Mucosa of rectum (tissue), 2 donors: Measurements from ENCODE around the gene HOXA13.

ENCODE experiments used
- H3K27ac ChIP-seq, 2 donors: one replicate each; pipeline ENCODE4 v1.7.0; 2013; ENCODE audit warnings: inconsistent platforms in 2 of 2, low read depth in 2 of 2, low read length in 2 of 2
- H3K27me3 ChIP-seq, 2 donors: one replicate each; pipeline ENCODE4 v1.7.0; 2013; ENCODE audit warnings: low read length in 2 of 2; ENCODE audit not compliant: control insufficient read depth in 2 of 2, insufficient read depth in 2 of 2
- H3K36me3 ChIP-seq, 2 donors: one replicate each; pipeline ENCODE4 v1.7.0; 2013; ENCODE audit warnings: low read length in 2 of 2; ENCODE audit not compliant: control insufficient read depth in 2 of 2, insufficient read depth in 2 of 2
- H3K4me1 ChIP-seq, 2 donors: one replicate each; pipeline ENCODE4 v1.7.0; 2013; ENCODE audit warnings: low read length in 2 of 2, mild to moderate bottlenecking in 1 of 2; ENCODE audit not compliant: control insufficient read depth in 2 of 2, insufficient read depth in 2 of 2
- H3K4me3 ChIP-seq, 2 donors: one replicate each; pipeline ENCODE4 v1.7.0; 2013; ENCODE audit warnings: low read length in 2 of 2
- H3K9ac ChIP-seq, 2 donors: one replicate each; pipeline ENCODE4 v1.7.0; 2013; ENCODE audit warnings: low read length in 2 of 2, low read depth in 1 of 2, mild to moderate bottlenecking in 1 of 2
- H3K9me3 ChIP-seq, 2 donors: one replicate each; pipeline ENCODE4 v1.7.0; 2013; ENCODE audit warnings: low read length in 2 of 2; ENCODE audit not compliant: control insufficient read depth in 2 of 2
- donor health status: healthy.
- donor health status: Normal muscosa, but diverticular disease.

HOXA13 gene

DNA sequence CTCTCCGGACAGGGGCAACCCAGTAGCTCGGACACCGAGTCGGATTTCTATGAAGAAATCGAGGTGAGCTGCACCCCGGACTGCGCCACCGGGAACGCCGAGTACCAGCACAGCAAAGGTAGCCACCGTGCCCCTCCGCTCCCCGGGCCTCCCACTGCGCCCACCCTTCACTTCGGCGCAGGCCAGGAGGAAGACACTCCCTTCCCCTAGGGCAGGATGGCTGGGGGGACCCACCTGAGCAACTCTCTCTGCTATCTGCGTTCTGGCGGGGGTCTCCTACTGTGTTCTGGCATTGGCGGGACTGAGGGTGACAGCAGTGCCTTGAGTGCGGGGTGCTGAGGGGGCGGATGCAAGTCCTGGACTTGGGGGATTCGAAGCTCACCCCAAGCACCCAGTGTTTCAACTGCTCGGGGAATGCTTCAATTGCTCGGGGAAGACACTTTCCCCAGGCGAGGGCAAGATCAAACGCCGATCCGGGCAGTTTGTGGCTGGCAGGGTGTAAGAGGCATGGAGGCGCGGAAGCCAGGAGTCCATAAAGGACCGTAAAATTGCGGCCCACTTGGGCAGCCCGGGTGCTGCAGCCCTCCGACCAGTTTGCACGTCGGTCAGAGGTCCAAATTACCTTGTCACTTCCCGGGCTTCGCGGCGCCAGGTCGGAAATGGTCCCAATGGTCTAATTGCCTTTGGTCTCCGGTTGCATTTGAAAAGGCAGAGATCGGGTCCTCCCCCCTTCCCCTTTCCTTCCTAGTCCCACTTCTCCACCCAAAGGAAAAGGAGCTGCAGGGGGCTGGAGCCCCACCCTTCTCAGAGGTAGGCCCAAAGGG is 43.7 kb upstream of the HOXA13 start:
- Histone ChIP-seq H3K27ac (no peak overlapping the region), H3K9me3 (no peaks in the 10 kb centered on the region), H3K4me3 (peak overlapping the region; percentile 53 to 56), H3K4me1 (peaks cover 31% of the 10 kb centered on the region in 2 donors), H3K36me3 (no peaks in the 10 kb centered on the region), H3K9ac (peak overlapping the region in 1 of 2 donors; percentile 20), H3K27me3 (peaks cover 82 to 89% of the 10 kb centered on the region in 2 donors)

DNA sequence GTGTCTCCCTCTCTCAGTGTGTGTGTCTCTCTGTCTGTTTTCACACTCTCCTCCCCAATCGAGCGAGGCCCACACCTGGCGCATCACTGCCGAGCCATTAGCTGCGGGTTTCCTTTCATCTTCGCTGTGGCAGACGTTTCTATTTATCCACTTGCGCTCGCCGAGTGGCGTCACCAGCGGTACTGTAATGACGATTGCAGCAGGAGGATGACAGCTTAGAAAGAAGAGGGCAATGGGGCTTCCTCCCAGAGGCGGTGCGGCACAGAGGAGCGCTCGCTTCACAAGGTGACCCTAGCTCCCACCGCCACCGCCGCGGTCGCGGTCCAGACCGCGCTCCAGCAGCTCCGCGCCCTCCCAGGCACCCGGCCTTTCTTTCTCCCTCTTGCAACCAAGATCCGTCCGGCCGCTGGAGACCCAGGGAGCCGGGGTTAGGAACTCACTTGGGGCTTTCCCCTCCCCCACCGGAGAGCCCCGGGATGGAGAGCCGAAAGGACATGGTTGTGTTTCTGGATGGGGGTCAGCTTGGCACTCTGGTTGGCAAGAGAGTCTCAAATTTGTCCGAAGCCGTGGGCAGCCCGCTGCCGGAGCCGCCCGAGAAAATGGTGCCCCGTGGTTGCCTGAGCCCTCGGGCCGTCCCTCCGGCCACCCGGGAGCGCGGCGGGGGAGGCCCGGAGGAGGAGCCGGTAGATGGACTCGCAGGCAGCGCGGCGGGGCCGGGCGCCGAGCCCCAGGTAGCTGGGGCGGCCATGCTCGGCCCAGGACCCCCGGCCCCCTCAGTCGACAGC is 42.9 kb upstream of the HOXA13 start, which contains the start of gene EVX1:
EVX1 (plus strand) TSS at position 248 of the 785 bp plus-strand sequence; CDS start at position 477, 229 bp downstream.
- Histone ChIP-seq H3K36me3 (no peaks in the 10 kb centered on the region), H3K4me3 (peak within 1 kb of the TSS; percentile 53 to 56), H3K27ac (no peak within 1 kb of the TSS), H3K4me1 (peaks cover 31% of the 10 kb centered on the region in 2 donors), H3K9me3 (no peaks in the 10 kb centered on the region), H3K9ac (peak within 1 kb of the TSS in 1 of 2 donors; percentile 20), H3K27me3 (peaks cover 79 to 85% of the 10 kb centered on the region in 2 donors)

DNA sequence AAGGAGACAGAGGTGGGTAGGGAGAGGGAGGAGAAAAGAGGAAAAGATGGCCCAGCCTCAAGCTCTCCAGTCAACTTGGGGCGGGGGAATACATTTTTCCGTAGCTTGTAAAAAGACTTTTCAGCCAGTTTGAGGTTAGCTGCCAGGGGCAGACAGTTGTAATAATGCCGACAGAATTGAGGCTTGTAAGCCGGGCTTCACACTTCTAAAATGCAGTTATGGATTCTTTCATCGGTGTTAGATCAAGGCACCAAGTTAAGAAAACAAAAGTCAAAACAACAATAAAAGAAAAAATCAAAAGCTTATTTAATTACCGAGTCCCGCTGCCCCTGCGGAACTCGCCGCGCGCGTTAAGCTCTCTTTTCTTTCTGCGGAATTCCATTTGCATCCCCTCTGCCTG is 42.3 kb upstream of the HOXA13 start:
- H3K4me3 ChIP-seq = peak overlapping the region; percentile 53 to 56
- no peak overlapping the region for H3K9ac ChIP-seq
- H3K36me3 ChIP-seq = no peaks in the 10 kb centered on the region
- peaks cover 31% of the 10 kb centered on the region in 2 donors for H3K4me1 ChIP-seq
- H3K27me3 ChIP-seq = peaks cover 78 to 84% of the 10 kb centered on the region in 2 donors
- H3K27ac ChIP-seq = no peak overlapping the region
- no peaks in the 10 kb centered on the region for H3K9me3 ChIP-seq

DNA sequence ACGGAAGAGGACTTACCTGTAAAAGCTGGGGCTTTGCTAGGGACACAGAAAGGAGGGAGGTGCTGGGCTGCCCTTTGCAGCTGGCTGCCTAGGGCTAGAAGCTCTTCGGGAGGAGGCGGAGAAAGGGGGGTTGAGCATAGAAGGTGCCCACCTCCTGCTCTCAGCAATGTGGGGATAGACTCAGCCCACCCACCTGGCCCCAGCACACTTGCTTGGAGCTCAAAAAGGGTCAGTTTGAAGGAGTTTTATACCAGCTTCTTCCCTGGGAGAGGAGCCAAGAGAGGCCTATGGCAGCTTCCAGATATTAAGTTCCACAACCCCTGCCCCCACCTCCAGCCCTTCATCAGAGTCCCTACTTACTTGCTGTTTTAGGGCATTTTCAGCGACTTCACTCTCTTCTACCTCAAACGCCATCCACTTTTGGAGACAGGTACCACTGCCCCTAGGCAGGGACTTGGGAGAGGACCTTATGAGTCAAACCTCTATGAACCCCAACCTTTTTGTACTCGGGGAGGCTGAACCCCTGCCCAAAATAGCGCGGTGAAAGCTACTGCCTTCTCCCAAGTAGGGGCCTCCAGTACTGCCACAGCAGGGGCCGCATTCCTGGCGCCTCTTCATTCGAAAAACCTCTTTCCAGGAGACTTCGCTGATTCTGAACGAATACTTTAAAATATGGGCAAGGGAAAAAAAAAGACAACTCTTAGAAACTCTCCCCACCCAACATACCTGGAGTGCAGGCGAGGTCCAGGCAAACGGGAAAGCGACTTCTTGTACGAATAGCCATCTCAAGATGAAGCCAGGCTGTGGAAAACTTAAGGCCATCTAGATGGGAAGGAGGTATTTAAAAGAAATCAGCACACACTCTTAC is 41.5 kb upstream of the HOXA13 start:
- peaks cover 77 to 78% of the 10 kb centered on the region in 2 donors for H3K27me3 ChIP-seq
- H3K9me3 ChIP-seq = no peaks in the 10 kb centered on the region
- H3K36me3 ChIP-seq = no peaks in the 10 kb centered on the region
- no peak overlapping the region for H3K9ac ChIP-seq
- H3K27ac ChIP-seq = no peak overlapping the region
- no peak overlapping the region for H3K4me3 ChIP-seq
- H3K4me1 ChIP-seq = peaks cover 31% of the 10 kb centered on the region in 2 donors

DNA sequence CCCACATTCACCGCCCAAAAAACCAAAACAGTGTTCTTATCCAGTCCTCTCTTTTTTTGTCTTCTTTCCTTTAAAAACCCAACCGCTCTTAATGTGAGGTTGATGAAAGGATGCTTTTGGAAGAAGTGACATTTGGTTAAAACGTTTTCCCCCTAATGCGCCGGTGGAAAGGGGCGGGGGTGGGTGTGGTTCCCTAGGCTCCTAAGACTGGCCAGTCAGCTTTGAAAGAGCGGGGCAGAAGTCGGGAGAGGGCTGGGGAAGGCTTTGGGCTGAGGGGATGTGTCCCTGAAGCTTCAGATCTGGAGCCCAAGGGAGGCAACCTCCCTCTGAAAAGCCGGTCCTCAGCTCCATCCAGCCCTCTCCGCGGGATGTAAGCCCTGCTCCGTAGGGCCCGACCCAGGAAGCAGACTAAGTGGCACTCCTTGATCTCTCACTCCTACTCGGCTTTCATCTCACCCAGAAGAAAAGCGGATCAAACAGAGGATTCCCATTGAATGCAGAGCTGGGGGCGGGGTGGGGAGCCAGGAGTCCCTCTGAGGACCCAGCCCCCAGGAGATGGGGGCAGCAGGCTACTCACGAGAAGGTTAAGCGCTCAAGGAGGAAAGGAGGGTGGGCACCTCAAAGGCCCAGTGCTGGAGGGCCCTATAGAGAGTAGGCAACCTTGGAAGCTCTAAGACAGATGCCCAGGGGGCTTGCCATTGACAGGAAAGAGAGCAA is 40.3 kb upstream of the HOXA13 start:
- no peak overlapping the region for H3K27ac ChIP-seq
- H3K27me3 ChIP-seq = peaks cover 65 to 75% of the 10 kb centered on the region in 2 donors
- no peaks in the 10 kb centered on the region for H3K36me3 ChIP-seq
- H3K4me1 ChIP-seq = peaks cover 27 to 31% of the 10 kb centered on the region in 2 donors
- no peak overlapping the region for H3K9ac ChIP-seq
- H3K9me3 ChIP-seq = no peaks in the 10 kb centered on the region
- H3K4me3 ChIP-seq = no peak overlapping the region

DNA sequence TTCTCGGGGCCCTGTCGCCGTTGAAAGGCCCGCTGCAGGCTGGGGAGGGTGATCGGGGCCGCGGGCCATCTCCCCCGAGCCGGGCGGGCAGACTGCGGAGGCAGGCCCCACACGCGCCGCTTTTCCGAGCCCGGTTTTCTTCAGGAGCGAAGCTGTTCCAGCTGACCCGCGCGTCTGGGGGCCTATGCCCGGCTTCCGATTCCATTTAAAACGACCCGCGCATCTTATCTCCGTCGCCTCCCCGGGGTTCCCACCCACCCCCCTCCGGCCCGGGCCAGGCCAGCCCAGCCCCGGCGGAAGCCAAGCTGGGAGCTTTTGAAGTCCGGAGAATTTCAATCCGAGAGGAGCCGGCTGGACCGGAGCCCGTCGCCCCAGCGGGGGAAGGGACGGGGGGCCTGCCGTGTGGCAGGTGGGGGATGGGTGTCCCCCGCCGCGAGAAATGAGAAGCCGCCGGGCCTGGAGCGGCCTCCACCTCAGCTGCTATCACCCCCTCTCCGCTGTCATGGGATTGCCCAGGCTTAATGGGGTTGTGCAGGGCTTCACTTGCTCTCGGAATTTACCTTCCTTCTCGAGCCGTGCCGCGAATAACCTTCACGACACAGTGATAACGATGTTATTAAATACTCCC is 39.6 kb upstream of the HOXA13 start:
- H3K4me3 ChIP-seq = no peak overlapping the region
- H3K36me3 ChIP-seq = no peaks in the 10 kb centered on the region
- no peaks in the 10 kb centered on the region for H3K9me3 ChIP-seq
- peaks cover 23 to 28% of the 10 kb centered on the region in 2 donors for H3K4me1 ChIP-seq
- H3K27ac ChIP-seq = no peak overlapping the region
- no peak overlapping the region for H3K9ac ChIP-seq
- peaks cover 59 to 69% of the 10 kb centered on the region in 2 donors for H3K27me3 ChIP-seq

DNA sequence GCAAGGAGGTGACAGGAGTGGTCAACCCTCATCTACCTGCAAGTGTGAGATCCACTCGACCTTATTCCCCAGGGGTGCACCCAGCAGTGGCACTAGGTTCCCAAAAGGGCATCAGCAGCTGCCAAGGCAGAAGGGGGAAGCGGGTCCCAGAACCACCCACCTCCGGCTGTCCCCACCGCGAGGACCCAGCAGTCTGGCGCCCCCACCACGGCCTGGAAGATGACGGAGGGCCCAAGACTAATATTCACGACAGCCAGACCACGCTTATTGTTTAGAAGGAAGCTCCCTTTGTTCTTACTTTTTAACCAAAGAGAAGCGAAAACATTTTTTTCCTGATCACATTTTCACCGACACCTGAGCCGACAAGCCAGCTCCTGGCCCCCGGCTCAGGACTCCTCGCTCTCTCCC is 39.1 kb upstream of the HOXA13 start:
- H3K27me3 ChIP-seq = peaks cover 56 to 64% of the 10 kb centered on the region in 2 donors
- H3K9me3 ChIP-seq = no peaks in the 10 kb centered on the region
- H3K4me3 ChIP-seq = no peak overlapping the region
- H3K4me1 ChIP-seq = peaks cover 21 to 22% of the 10 kb centered on the region in 2 donors
- H3K36me3 ChIP-seq = no peaks in the 10 kb centered on the region
- H3K27ac ChIP-seq = no peak overlapping the region
- no peak overlapping the region for H3K9ac ChIP-seq

DNA sequence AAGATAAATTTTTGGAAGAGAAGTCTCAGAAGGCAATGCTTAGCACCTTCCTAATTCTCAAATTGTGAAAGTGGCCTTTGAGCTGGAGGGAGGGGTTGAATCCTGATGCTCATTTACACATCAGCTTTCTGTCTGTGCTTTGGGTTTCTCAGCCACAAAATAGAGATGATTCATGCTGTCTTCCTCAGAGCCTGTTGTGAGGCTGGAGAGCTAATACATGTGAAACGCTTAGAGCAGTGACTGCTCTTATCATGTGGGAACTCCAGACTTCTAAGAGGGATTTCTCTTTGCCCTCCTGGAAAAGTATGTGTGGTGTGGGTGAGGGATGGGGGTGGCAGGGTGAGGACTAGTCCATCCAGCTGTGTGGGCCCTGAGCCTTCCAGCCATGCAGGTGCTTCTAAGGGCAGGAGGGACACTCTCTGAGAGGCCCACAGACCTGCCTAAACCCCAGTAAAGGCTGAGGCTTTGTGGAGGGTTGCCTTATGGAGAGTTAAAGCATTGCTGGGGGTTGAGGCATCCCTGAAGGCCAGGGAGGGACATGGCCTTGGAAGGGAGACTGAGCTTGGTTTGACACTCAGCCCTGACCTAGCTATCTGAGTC is 37.9 kb upstream of the HOXA13 start:
- Histone ChIP-seq H3K36me3 (no peaks in the 10 kb centered on the region), H3K9ac (no peak overlapping the region), H3K4me3 (no peak overlapping the region), H3K27me3 (peaks cover 44 to 55% of the 10 kb centered on the region in 2 donors), H3K27ac (no peak overlapping the region), H3K9me3 (no peaks in the 10 kb centered on the region), H3K4me1 (peaks cover 10 to 11% of the 10 kb centered on the region in 2 donors)
